ENCODE results near the gene THOC7.

THOC7 gene

DNA sequence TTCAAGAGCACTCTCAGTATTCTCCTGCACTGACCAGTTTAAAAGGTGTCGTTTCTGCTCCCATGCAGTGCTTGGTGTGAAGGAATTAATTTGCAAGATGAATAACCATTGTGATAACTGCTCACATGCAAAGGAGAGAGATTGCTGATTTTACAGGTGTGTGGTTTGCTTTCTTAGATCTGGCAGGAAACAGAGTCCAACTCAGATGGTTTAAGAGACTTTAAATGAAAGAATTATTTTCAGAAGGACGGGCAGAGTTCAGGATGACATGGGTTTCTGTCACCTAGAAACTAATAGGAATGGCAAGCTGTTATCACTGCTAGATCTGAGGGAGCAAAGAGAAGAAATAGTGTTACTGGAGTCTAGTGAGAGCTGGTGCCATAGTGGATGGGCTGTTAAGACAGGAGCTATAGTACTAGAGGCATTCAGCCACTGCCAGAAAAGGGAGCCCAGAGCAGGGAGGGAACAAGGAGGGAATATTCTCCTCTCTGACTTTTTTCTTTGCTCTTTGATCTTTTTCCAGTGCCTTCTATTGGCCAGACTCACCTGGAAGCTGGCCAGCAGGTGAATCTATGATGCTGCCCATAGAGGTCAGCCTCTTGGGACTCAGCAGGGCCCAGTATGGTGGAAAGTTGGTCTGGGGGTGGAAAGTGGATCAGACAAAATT lies 14.9 kb upstream of the THOC7 start:
- no peak for DNase-seq (ENCODE audit: low read depth)

DNA sequence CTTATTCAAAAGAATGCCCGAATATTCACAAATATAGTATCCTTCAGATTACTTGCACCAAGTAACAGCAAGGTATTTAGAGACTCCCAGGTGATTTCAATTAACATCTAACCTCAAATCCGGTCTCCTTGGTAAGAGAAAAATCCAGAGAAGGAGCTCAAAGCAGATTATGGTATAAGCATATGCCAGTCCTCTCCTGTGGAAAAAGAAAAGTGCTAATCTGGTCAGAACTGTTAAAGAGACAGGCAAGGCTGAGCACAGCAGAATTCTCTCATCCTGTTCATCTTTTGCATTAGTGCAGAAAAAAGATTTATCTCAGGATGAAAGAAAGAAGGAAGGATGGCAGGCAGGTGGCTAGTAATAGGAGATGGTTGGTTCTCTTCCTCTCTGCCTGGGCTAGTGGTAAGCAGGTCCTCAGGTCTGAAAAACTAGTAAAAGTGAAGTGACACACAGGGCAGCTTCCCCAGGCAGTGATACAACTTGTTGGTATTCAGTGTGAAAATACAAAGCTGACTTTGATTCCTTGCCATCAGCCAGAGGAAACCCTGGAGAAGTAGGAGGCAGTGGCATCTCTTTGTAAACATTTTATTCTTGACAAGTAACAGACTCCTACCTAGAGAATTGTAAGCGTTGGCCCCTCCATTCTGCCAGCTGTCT lies 14.3 kb upstream of the THOC7 start:
- no peak for DNase-seq (ENCODE audit: low read depth)

DNA sequence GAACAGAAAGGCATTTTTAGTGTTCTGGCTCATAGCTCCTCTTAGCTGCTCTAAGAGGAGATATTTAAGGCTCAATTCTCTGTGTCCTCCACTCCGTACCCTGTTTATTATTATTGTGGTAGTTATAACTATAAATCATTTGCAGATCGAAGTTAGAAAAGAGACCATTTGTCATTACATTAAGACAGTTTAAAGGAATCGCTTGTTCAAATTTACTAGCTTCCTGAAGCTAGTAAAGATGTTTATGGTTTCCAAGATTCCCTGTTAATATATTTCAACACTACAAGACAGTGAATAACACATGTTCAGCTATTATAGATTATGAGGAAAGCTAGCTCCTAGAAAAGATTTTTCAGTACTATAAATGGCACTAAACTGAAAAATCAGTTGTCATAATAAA lies 12.7 kb upstream of the THOC7 start:
- DNase-seq (ENCODE audit: low read depth): no peak

DNA sequence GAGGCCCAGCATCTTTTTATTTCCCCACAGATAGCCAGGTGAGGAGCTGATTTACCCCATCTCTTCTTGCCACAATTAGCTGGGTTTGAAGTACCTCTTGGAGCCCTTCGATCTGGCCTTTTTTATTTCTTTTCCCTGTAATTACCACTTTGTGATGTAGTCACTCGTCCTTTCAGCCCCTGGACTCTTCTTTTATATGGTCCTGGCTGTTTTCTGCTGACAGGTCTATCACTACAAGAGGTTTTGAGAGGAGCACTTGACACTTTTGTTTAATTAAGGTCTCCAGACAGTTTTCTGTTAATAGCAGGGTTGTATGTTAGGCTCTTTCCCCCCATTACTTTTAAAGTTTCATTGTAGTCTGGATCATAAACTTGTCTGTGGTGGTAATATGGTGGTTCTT lies 11.9 kb upstream of the THOC7 start:
- DNase-seq (ENCODE audit: low read depth): no peak

DNA sequence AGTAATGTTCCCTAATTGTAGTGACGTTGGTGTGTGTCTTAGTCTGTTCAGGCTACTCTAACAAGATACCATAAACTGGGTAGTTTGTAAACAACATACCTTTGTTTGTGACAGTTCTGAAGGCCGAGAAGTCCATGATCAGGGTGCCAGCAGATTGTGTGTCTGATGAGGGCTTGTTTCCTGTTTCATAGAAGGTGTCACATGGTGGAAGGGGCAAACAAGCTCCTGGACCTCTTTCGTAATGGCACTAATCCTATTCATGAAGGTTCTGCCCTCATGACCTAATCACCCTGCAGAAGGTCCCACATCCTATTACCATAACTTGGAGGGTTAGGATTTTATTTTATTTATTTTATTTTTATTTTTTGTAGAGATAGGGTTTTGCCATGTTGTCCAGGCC lies 11.2 kb upstream of the THOC7 start:
- DNase-seq (ENCODE audit: low read depth): no peak

DNA sequence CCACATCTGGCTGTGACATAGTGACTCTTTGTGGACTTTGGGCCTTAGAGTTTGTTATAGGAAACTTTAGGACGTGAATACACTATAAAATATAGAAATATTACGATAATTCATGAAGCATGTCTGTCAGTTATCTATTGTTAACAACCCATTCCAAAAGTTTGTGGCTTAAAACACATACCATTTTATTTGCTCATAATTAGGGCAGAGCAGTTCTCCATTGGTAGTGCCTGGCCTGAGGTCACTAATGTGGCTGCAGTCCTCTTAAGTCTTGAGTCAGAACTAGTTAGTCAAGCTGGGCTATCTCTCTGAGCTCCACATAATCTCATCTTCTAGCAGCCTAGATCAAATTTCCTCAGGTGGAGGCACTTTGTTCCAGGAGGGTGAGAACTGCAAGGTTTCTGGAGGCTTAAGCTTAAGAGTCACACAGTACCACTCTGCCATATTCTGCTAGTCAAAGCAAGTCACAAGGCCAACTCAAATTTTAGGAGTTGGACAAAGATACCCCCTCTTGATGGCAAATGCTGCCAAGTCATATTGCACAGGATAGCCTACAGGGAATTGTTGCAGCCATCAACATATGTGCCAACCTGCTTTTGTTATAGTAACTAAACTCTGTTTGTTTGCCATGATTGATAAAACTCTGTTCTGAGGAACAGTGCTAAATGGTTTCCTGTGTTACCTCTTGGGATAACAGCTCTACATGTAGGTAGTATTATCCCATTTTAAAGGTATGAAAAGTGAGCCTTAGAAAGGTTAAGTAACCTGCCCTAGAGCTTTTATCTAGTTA lies 8.7 kb upstream of the THOC7 start:
- no peak for DNase-seq (ENCODE audit: low read depth)

- DNase-seq (ENCODE audit: low read depth): no peak
Observed at GRCh38 chr3:63870615-63871005, 7.0 kb upstream of the THOC7 start.

DNA sequence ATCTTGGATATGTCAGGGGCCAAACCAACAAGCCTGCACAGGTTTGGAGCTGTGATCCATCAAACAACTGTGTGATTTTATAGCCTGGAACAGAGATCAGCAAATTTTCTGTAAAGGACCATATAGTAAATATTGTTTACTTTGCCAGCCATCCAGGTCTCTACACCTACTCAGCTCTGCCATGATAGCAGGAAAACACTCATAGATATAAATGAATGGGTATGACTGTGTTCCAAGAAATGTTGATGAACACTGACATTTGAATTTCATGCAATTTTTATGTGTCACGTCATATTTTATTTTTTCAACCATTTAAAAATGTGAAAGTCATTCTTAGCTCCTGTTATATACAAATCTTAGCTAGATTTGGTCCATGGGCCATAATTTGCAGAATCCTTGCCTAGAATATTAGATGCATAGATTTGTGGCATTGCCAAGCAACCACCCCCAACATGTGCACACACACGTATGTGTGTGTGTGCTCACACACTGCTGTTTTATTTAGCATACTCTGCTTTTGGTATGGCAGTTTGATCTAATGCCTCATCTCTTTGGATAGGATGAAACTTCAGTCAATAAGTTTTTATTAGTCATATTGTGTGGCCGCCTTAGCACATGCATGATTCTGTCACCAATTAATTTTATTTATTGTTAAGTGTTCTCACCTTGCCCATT lies 6.5 kb upstream of the THOC7 start:
- DNase-seq (ENCODE audit: low read depth): no peak

DNA sequence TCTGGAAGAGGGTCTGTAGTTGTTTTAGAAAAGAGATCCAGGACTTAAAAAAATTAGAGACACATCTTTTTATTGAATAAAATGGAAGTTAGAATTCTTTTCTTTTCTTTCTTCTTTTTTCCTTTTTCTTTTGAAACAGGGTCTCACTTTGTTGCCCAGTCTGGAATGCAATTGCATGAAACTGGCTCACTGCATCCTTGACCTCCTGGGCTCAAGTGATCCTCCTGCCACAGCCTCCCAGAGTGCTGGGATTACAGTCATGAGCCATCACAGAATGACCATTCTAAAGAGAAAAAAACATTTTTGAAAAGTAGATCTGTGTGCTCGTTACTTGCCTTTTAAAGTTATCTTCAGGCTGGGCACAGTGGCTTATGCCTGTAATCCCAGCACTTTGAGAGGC lies 3.6 kb upstream of the THOC7 start:
- DNase-seq (ENCODE audit: low read depth): no peak

DNA sequence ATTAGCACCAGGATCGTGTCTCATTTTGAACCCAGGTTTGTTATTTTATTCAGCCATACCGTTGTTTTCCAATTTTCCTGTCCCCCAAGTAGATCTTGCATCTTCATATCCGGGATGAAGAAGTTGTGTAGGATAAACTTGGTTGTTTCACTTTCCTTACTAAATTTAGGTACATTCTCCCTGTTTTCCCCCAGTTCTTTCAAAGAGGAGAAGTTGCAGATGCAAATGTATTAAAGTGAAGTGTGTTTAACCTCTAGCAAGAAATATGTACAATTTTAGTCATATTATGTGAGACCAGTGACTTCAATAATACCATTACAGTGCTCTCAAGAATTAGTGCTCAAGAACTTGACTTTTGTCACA lies 1.3 kb upstream of the THOC7 start:
- no peak for DNase-seq (ENCODE audit: low read depth)

DNA sequence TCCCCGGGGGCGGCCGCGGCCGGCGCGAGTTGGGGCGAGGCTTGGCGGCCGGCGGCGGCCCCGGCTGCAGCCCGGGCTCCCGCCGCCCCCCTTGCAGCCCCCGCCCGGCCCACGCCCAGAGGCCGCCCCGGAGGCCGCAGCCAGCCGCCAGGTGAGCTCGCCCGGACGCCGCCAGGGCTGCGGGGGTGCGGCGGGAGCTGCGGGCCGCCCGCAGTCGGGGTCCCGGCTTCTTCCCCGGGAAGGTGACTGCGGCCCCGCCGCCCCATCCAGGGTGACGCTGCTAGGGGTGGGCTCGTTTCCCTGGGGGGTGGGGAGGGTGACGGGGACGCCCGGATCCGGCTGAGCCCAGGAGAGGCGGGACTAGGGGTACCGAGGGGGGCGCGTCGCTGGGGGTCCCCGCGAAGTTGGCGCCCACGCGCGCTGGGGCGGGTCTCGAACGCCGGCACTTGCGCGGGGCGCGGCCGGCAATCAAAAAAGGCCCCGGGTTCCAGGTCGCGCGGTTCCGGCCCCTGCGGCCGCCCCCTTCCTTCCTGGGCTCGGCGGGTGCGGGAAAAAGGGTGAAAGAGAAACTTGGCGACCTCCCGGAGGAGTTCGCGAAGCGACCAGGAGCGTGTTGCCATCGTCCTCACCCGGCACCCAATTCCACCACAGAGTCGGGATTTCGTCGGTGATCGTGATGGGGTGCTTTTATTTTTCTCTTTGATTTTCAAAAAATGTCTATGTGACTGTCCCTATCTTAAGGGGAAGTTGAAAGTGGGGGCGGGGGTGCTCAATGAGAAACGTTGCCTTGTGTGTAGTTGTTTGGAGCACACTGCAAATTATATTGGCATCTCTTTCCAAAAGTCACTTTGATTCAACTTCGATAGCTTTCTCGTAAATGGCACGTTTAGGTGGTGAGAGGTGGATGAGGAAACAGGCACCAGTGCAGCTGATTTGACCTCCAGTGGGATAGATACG lies 681 bp upstream of the THOC7 start:
- DNase-seq (ENCODE audit: low read depth): peak; percentile 20

DNA sequence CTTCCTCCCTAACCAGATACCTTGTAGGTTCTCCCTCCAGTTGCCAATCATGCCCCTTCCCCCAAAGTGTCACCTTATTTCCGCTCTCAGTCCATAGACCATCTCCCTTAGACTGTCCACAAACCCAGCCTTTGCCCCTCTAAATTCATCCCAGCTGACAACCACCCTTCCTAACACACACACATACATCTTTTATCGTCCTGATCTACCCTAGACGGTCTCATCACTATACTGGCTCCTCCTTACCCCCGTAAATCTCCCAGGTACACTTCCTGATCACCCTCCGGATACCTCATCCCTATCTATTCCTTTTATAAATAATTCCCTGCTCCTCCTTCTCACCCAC lies 828 bp downstream of the THOC7 start:
- no peak for DNase-seq (ENCODE audit: low read depth)

DNA sequence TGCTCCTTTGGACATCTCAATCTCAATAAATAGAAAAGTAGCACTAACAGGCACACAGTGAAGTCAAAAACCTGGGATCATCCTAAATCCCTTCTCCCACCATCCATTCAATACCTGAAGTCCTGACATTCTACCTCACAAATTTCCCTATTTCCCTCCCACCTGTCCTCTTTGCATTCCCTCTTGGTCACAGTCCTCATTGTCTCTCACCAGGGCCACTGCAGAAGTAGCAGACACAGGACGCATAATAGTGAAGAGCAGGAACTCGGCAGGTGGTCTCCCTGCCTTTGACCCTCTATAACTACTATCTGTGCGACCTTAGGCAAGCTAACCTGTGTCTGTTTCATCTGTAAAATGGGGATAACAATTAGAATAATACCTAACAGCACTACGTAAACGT lies 2.3 kb downstream of the THOC7 start:
- no peak for DNase-seq (ENCODE audit: low read depth)

GRCh38 chr3:63860776-63861175 lies 2.8 kb downstream of the THOC7 start:
- no peak for DNase-seq (ENCODE audit: low read depth)

DNA sequence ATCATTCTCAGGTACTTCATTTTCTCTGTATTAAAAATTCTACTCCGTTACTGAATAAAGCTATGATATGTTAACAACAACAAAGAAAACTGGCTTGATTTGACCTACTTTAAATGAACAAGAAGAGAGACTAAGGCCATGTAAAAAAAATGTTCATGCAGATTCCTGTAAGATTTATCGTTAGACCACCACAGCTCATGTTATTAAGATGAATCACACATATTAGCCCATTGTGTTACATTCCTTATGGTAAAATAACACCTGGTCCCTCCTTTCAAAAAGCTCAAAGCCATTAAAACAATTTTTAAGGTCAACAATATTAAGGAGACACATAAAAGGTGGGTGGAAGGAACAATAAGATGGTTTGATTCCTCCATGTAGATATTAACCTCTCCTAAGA lies 6.3 kb downstream of the THOC7 start:
- no peak for DNase-seq (ENCODE audit: low read depth)

DNA sequence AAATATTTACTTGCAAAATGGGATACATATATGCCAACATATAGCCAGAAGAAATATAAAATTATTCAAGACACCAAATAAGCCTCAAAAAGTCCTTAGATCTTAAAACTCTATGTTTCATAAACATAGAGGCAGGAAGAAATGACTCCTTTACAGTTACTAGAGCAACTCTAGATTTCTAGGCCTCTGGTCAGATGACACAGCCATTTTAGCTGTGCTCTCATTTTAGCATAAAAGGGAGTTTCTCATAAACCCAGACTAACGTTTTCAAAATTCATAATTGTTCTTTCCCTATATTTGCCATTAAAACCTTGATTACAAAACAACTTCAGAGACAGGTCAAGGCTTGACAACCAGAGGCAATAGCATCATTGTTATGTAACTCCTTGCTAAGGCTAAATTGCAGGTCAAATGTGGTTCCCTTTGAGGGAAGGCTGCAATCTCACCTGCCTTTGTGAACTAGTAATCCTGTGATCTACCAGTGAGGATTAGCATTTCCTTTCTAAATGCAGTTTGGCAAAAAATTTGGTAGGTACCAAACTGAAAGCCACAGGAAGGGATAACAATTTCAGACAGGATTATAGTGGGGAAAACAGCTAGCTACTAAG lies 8.2 kb downstream of the THOC7 start:
- no peak for DNase-seq (ENCODE audit: low read depth)

- DNase-seq (ENCODE audit: low read depth): no peak
Observed at GRCh38 chr3:63853106-63853505, 10.5 kb downstream of the THOC7 start.

- DNase-seq (ENCODE audit: low read depth): no peak
Observed at GRCh38 chr3:63851287-63851686, 12.3 kb downstream of the THOC7 start.

- no peak for DNase-seq (ENCODE audit: low read depth)
Observed at GRCh38 chr3:63849175-63849574, 14.4 kb downstream of the THOC7 start.

DNA sequence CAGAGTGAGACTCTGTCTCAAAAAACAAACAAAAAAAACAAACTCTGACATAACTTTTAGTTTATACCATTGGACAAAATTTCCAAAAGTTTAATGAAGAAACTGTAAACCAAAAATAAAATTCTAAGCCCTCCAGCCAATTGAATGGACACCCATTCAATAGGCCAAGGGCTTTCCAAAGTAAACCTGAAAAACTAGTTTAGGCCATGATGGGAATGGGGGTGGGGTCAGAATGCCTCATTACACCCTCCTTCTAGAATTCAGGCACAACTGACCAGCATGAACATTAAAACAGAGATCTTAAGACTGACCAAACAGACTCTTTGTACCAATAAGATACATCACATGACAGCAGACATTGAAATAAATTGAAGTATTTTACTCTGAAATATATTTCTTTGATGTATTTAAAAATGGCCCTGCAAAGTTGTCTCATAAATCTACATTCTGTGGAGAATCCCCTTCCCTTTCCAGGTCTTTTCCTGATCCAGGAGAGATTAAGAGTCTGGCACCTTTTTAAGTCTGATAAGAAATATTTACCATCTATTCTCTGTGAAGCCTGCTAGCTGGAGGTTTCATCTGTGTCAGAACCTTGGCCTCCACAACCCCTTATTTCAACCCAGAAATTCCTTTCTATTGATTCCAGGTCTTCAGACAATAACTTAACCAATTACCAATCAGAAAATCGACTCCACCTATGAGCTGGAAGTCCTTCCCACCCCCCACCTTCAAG lies 15.7 kb downstream of the THOC7 start:
- DNase-seq (ENCODE audit: low read depth): no peak

- no peak for DNase-seq (ENCODE audit: low read depth)
Observed at GRCh38 chr3:63845215-63845614, 18.4 kb downstream of the THOC7 start.
